Adrenal gland (tissue), 12 donors: ENCODE data around the gene CD44. TPM values are rescaled to one million over a fixed set of nuclear protein-coding genes. Genes with fewer than 3 reads are reported as not detected.

Source experiments
- DNase-seq, 7 donors: peaks; one replicate each; pipeline ENCODE4 v3.0.0-alpha.2; 2019 to 2020
- H3K27ac ChIP-seq, 5 donors: fragments of 200-600 bp; sonication (generic) in 4 of 5; 1 replicate in 3 of 5; 2 replicates in 2 of 5; pipeline versions ENCODE4 v1.5.1 to v1.8.0; 2016 to 2020; ENCODE audit warnings: mild to moderate bottlenecking in 1 of 5
- H3K27me3 ChIP-seq: fragments of 200-600 bp; 2 replicates; pipeline ENCODE4 v1.8.0; 2021
- H3K36me3 ChIP-seq, 2 donors: fragments of 200-600 bp; replicated peaks in 1 of 2; 1 replicate in 1 of 2; 2 replicates in 1 of 2; pipeline versions ENCODE4 v1.5.1 to v1.8.0; 2018 to 2022
- H3K4me1 ChIP-seq, 2 donors: fragments of 200-600 bp; replicated peaks in 1 of 2; 1 replicate in 1 of 2; 2 replicates in 1 of 2; pipeline versions ENCODE4 v1.5.1 to v1.8.0; 2018 to 2021
- H3K4me3 ChIP-seq, 4 donors: fragments of 200-600 bp; sonication (generic) in 3 of 4; one replicate each; pipeline ENCODE4 v1.5.1; 2016 to 2018
- H3K9me3 ChIP-seq, 3 donors: fragments of 200-600 bp; sonication (generic) in 1 of 3; replicated peaks in 1 of 3; 1 replicate in 2 of 3; 2 replicates in 1 of 3; pipeline versions ENCODE4 v1.5.1 to v1.8.0; 2016 to 2021
- POLR2A ChIP-seq, 2 donors: fragments of 450-650 bp; IDR thresholded peaks; one replicate each; pipeline ENCODE4 v1.6.1; 2017; ENCODE audit warnings: antibody characterized with exemption in 2 of 2, mild to moderate bottlenecking in 2 of 2, moderate library complexity in 1 of 2
- WGBS, 4 donors: extraction: QIAGEN DNeasy Blood & Tissue Kit in 2 of 4; methylation state at CpG; one replicate each; pipeline versions ENCODE4 v1.1.5 to v1.1.7; 2013 to 2017; 5-methylcytosine and 5-hydroxymethylcytosine counted together
- intact Hi-C, 2 donors: fragments of 100-400 bp; cut with DNase I; formaldehyde crosslinking; loops; one replicate each; pipeline versions ENCODE4 v1.14.1 to v1.15.0; 2022 to 2023
- polyA plus RNA-seq, 3 donors: library from polyadenylated mRNA; stranded (reverse); fragments of 200-250 nt in 2 of 3; fragments of 350-450 nt in 1 of 3; fragmentation: Illumina TruSeq in 1 of 3; extraction: RNeasy Lipid Tissue Mini Kit (QIAGEN cat#74804) in 1 of 3; gene quantifications; one replicate each; pipeline ENCODE4 v1.2.3, GENCODE V29; 2013 to 2014
- total RNA-seq, 9 donors: library from RNA; depleted of rRNA in 4 of 9; stranded (reverse); fragments of >200 nt in 4 of 9; fragments of 120-200 nt in 1 of 9; fragmentation: NEBNext Ultra II Directional in 1 of 9; extraction: Animal tissue kit (Norgen Biotek cat#: 25700) in 1 of 9; gene quantifications; one replicate each; pipeline versions ENCODE4 v1.1.0 to v1.2.4, GENCODE V29; 2013 to 2023
- TF ChIP-seq, protein P1 (sequence below), 6 experiments: fragments of 450-650 bp in 4 of 6; fragments of 200-600 bp in 2 of 6; sonication (generic) in 1 of 6; IDR thresholded peaks; 1 replicate in 5 of 6; 2 replicates in 1 of 6; pipeline versions ENCODE4 v1.5.1 to v1.8.0; 2016 to 2021; ENCODE audit warnings: antibody characterized with exemption in 6 of 6, mild to moderate bottlenecking in 2 of 6, moderate library complexity in 1 of 6
- donor health status: healthy with polysubstance abuse.
- donor health status: Bipolar disorder and iron deficiency.
- donor health status: DM: yes; HTN: yes; CAD: no.
- donor health status: DM: no; HTN: no; CAD: no.
- donor health status: DM: no; HTN: no; CAD: no.
- donor health status: DM: yes; HTN: yes; CAD: no.

The CD44 gene
- total and polyA plus RNA-seq, 12 donors, result 10.2 to 110 (median 77.5) TPM

DNA sequence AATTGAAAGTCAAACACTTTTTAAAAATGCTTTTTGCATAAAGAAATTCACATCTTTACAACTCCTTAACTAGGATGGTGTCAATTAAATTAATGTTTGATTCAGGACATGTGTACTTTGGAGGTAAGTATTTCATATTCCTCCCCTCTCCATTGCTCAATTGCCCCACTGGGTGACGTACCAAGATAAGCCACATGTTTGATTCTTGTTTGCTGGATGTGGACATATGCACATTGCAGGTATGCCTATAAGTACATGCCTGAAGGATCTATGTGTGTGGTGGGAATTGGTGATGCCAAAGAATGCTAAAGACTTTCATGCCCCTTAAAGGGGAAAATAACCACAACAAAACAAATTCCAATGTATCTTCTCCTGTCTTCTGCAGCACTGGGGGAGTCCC lies 5.8 kb downstream of the CD44 start:
- DNase-seq, result no peak
- intact Hi-C loops, result no loop called here
- TF ChIP-seq, protein P1, sequence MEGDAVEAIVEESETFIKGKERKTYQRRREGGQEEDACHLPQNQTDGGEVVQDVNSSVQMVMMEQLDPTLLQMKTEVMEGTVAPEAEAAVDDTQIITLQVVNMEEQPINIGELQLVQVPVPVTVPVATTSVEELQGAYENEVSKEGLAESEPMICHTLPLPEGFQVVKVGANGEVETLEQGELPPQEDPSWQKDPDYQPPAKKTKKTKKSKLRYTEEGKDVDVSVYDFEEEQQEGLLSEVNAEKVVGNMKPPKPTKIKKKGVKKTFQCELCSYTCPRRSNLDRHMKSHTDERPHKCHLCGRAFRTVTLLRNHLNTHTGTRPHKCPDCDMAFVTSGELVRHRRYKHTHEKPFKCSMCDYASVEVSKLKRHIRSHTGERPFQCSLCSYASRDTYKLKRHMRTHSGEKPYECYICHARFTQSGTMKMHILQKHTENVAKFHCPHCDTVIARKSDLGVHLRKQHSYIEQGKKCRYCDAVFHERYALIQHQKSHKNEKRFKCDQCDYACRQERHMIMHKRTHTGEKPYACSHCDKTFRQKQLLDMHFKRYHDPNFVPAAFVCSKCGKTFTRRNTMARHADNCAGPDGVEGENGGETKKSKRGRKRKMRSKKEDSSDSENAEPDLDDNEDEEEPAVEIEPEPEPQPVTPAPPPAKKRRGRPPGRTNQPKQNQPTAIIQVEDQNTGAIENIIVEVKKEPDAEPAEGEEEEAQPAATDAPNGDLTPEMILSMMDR (IDR thresholded peaks at IDR 0.05), result no peak
- TF ChIP-seq POLR2A (IDR thresholded peaks at IDR 0.05), result no peak
- Histone ChIP-seq H3K27me3 (no peaks in the 10 kb centered on the region), H3K36me3 (no peaks in the 10 kb centered on the region), H3K9me3 (no peaks in the 10 kb centered on the region), H3K4me3 (no peak overlapping the region), H3K4me1 (peaks cover 0 to 14% of the 10 kb centered on the region in 2 donors), H3K27ac (no peak overlapping the region)
- 72 to 85% (median 78%) methylated on average over 1 of the region's 1 CpG for WGBS, 4 donors

DNA sequence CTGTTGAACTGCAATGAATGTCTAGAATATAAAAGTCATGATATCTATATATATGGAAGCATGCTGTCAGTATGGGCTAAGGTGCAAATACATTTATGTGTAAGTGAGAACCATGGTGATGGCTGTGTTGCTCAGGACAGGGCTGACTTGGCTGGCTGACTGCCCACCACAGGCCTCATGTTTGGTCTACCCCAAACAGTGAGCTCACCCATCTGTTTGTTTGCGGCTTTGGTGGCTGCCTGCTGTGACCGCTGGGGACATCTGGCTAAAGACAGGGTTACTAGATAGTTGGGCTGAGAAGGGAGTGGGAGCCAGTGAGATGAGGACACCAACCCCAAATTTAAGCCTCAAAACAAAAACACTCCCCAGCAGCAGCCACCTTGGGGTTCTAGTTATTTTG lies 6.3 kb downstream of the CD44 start:
- Histone ChIP-seq H3K36me3 (no peaks in the 10 kb centered on the region), H3K4me1 (peaks cover 0 to 14% of the 10 kb centered on the region in 2 donors), H3K9me3 (no peaks in the 10 kb centered on the region), H3K27me3 (no peaks in the 10 kb centered on the region), H3K4me3 (no peak overlapping the region), H3K27ac (no peak overlapping the region)
- intact Hi-C loops, result no loop called here
- no peak for TF ChIP-seq POLR2A (IDR thresholded peaks at IDR 0.05)
- TF ChIP-seq, protein P1 (IDR thresholded peaks at IDR 0.05), result no peak
- 85 to 100% (median 93%) methylated on average over 1 to 2 of the region's 2 CpGs for WGBS, 4 donors
- no peak for DNase-seq

DNA sequence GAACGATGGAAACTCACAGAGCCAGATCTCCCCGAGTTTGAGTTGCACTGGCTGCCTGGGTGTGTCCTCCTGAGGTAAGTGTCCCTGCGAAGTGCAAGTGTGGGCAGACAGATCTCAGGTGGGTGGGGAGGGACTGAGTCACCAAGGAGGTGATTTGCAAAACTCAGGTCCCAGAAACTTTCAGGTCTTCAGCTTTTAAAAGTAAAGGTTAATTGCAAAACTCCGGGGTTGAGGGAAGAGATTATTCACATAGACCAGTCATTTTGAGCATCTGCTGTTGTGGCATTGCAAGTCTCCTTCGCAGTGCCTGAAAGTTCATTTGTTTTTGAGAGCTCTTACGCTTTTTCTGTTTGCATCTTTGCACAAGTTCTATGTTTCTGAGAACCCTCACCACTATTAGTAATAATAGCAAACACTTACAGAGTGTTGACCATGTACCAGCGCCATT lies 7.1 kb downstream of the CD44 start:
- Histone ChIP-seq H3K4me1 (peaks cover 0 to 14% of the 10 kb centered on the region in 2 donors), H3K27me3 (no peaks in the 10 kb centered on the region), H3K36me3 (no peaks in the 10 kb centered on the region), H3K4me3 (no peak overlapping the region), H3K27ac (no peak overlapping the region), H3K9me3 (no peaks in the 10 kb centered on the region)
- DNase-seq, result no peak
- TF ChIP-seq, protein P1 (IDR thresholded peaks at IDR 0.05), result no peak
- no peak for TF ChIP-seq POLR2A (IDR thresholded peaks at IDR 0.05)
- intact Hi-C loops, result no loop called here
- 80 to 97% (median 90%) methylated on average over 7 of the region's 7 CpGs for whole genome bisulfite sequencing, 4 donors

DNA sequence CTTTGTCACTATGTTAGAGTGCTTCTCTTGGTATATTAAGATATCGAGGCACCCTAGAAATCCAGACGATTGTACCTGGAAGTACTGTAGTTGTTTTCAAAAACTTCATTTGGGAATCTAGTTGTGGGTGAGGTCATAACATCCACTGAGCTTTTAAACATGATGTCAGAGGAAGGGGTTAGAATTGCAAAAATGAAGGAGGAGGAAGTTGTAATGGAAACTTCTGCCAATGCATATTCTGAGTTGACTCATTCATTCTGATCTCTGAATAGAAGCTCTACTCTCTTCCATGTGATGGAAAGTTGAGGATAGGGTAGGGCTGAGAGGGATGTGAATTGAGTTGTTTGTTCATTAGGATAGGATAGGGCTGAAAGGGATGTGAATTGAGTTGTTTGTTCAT lies 7.7 kb downstream of the CD44 start:
- no peak overlapping the region for H3K27ac ChIP-seq
- WGBS, 4 donors, result 82 to 95% (median 92%) methylated on average over 2 of the region's 2 CpGs
- H3K27me3 ChIP-seq, result no peaks in the 10 kb centered on the region
- H3K9me3 ChIP-seq, result no peaks in the 10 kb centered on the region
- no peak overlapping the region for H3K4me3 ChIP-seq
- H3K36me3 ChIP-seq, result no peaks in the 10 kb centered on the region
- H3K4me1 ChIP-seq, result peaks cover 0 to 14% of the 10 kb centered on the region in 2 donors
- intact Hi-C loops, result no loop called here
- no peak for DNase-seq
- no peak for TF ChIP-seq POLR2A (IDR thresholded peaks at IDR 0.05)
- TF ChIP-seq, protein P1 (IDR thresholded peaks at IDR 0.05), result no peak
